ENCODE results near the gene TBX19. TPM values are rescaled to one million over a fixed set of nuclear protein-coding genes. Genes with fewer than 3 reads are reported as not detected.
A peak's percentile ranks its signal among the peaks of the same experiment; 100 is the strongest.

TBX19 gene
- total RNA-seq, 6 experiments from 2014 or later, result 0.43 to 0.68 (median 0.56) TPM

DNA sequence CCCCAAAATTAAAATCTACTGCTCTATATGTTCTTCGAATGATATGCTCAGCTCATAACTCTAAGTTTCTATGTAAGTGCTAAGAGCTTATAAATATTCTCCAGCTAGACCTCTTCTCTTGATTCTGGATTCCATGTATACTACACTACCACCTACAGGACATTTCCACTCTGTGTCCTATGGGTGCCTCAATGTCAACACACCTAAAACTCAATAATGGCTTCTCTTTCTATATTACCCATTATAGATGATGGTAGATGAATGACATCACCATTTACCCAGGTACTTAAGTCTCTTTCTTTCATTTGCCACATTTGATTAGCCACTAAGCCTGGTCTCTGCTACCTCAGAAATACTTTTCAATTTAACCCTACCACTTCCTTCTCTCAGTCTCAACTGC is 41.3 kb downstream of the TBX19 start:
- peak; percentile 76 to 83 (median 78) for ATAC-seq
- Histone ChIP-seq H3K36me3 (no peaks in the 10 kb centered on the region), H3K4me1 (peaks cover 0 to 11% (median 2%) of the 10 kb centered on the region in 4 donors), H3K27ac (no peak overlapping the region), H3K4me3 (no peak overlapping the region), H3K27me3 (no peaks in the 10 kb centered on the region), H3K9me3 (no peaks in the 10 kb centered on the region)
- WGBS (ENCODE audit: insufficient coverage, low coverage, low lambda C conversion rate, missing lambda C conversion rate), result 17% methylated on average over 1 of the region's 1 CpG
- no peak for DNase-seq
- TF ChIP-seq, protein P1, sequence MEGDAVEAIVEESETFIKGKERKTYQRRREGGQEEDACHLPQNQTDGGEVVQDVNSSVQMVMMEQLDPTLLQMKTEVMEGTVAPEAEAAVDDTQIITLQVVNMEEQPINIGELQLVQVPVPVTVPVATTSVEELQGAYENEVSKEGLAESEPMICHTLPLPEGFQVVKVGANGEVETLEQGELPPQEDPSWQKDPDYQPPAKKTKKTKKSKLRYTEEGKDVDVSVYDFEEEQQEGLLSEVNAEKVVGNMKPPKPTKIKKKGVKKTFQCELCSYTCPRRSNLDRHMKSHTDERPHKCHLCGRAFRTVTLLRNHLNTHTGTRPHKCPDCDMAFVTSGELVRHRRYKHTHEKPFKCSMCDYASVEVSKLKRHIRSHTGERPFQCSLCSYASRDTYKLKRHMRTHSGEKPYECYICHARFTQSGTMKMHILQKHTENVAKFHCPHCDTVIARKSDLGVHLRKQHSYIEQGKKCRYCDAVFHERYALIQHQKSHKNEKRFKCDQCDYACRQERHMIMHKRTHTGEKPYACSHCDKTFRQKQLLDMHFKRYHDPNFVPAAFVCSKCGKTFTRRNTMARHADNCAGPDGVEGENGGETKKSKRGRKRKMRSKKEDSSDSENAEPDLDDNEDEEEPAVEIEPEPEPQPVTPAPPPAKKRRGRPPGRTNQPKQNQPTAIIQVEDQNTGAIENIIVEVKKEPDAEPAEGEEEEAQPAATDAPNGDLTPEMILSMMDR (IDR thresholded peaks at IDR 0.05), result peak; percentile 42 to 55 (median 45)
- TF ChIP-seq POLR2A (IDR thresholded peaks at IDR 0.05), result no peak
- intact Hi-C loops (cut with DNase I), result loop anchor here in 1 of 2 donors (10.0 kb wide), 1 partner anchor 207 kb away; no protein-coding TSS in a partner anchor

DNA sequence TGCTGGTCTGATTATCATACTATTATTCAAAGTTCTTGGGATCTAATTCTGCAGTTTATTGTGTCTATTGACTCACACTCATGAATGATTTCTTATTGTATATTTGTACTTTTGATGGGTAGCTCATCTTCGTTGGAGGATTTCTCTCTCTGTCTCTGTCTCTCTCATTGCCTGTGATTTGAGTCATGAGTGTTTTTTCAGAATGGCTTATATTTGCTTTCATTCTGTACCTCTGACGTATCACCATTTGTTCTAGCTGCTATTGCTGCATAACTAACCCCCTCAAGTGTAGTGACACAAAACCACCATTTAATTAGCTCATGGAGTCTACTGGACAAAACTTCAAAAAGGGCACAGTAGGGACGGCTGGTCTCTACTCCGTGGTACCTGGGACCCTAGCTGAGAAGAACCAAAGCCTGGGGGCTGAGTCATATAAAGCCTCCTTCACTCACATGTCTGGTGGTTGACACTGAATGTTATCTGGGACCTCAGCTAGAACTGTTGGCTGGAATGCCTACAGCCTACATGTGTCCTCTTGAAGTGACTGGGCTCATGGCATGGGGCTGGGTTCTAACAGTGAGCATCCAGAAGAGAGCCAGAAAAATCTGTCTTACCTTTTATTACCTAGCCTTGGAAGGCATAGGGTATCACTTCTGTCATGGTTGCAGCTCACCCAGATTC is 44.2 kb downstream of the TBX19 start:
- H3K4me3 ChIP-seq, result no peak overlapping the region
- no peak overlapping the region for H3K27ac ChIP-seq
- H3K4me1 ChIP-seq, result peaks cover 0 to 7% (median 1%) of the 10 kb centered on the region in 4 donors
- TF ChIP-seq, protein P1 (IDR thresholded peaks at IDR 0.05), result no peak
- no peak for TF ChIP-seq POLR2A (IDR thresholded peaks at IDR 0.05)
- intact Hi-C loops (cut with DNase I), result loop anchor here in 1 of 2 donors (10.0 kb wide), 1 partner anchor 210 kb away; no protein-coding TSS in a partner anchor
- WGBS (ENCODE audit: insufficient coverage, low coverage, low lambda C conversion rate, missing lambda C conversion rate), result 87% methylated on average over 4 of the region's 4 CpGs
- DNase-seq, result no peak
- ATAC-seq, result no peak
- no peaks in the 10 kb centered on the region for H3K9me3 ChIP-seq
- no peaks in the 10 kb centered on the region for H3K27me3 ChIP-seq
- H3K36me3 ChIP-seq, result no peaks in the 10 kb centered on the region

DNA sequence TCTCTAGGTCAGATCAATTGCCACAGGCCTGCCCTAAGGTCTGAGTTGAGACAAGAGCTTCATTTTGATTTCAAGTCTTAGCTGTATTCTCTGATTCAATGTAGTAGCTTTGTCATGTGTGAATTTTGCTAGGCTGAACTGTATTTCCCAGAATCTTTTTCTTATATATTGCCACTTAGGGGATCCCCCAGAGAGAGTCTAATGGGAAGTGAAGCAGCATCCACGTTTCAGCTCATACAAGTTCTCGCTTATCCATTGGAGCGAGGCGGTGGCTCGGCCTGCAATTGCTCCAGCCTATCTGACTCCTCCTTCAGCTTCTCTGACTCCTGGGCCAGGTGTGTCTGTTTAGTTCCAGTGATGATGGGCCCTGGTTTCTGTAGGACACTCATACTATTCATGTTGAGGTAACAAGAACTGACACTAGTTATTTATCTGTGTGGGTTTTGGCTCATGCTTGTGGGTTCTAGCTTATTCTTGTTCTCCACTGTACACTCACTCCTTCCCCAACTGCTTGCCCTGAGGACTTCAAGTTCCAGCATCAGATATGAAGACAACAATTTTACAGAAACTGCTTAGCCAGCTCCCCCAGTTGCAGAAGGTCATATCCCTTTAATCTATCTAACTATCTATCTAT is 48.2 kb downstream of the TBX19 start:
- ATAC-seq (no peak), DNase-seq (no peak)
- Histone ChIP-seq H3K4me3 (no peak overlapping the region), H3K4me1 (no peaks in the 10 kb centered on the region), H3K27ac (no peak overlapping the region), H3K9me3 (no peaks in the 10 kb centered on the region), H3K36me3 (no peaks in the 10 kb centered on the region), H3K27me3 (no peaks in the 10 kb centered on the region)
- WGBS (ENCODE audit: insufficient coverage, low coverage, low lambda C conversion rate, missing lambda C conversion rate), result 88% methylated on average over 5 of the region's 5 CpGs
- TF ChIP-seq, protein P1 (IDR thresholded peaks at IDR 0.05), result no peak
- TF ChIP-seq POLR2A (IDR thresholded peaks at IDR 0.05), result no peak
- intact Hi-C loops (cut with DNase I), result loop anchor here in 1 of 2 donors (10.0 kb wide), 1 partner anchor 214 kb away; no protein-coding TSS in a partner anchor

DNA sequence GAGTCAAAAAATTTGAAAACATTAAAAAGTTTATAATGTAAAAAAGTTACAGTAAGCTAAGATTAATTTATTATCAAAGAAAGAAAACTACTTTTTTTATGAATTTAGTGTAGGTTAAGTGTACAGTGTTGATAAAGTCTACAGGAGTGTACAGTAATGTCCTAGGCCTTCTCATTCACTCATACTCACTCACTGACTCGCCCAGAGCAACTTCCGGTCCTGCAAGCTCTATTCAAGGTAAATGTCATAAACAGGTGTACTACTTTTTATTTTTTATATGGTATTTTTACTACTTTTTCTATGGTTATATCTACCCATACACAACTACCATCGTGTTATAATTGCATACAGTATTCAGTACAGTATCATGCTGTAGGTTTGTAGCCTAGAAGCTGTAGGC is 49.6 kb downstream of the TBX19 start:
- DNase-seq (no peak), ATAC-seq (no peak)
- Histone ChIP-seq H3K27me3 (no peaks in the 10 kb centered on the region), H3K36me3 (no peaks in the 10 kb centered on the region), H3K4me3 (no peak overlapping the region), H3K9me3 (no peaks in the 10 kb centered on the region), H3K4me1 (no peaks in the 10 kb centered on the region), H3K27ac (no peak overlapping the region)
- no peak for TF ChIP-seq POLR2A (IDR thresholded peaks at IDR 0.05)
- TF ChIP-seq, protein P1 (IDR thresholded peaks at IDR 0.05), result no peak
- 82% methylated on average over 3 of the region's 3 CpGs for WGBS (ENCODE audit: insufficient coverage, low coverage, low lambda C conversion rate, missing lambda C conversion rate)
- intact Hi-C loops (cut with DNase I), result no loop called here

Data from right lobe of liver (tissue), 6 donors.